SH-SY5Y (cell line): ENCODE data around the gene PTPN21.

Source experiments
- GATA2 ChIP-seq: IDR thresholded peaks from 2 replicates; pipeline ENCODE4 v1.6.1; 2011; ENCODE audit warnings: mild to moderate bottlenecking, low read depth, low read length
- GATA3 ChIP-seq: IDR thresholded peaks from 2 replicates; pipeline ENCODE4 v1.6.1; 2011; ENCODE audit warnings: low read depth, mild to moderate bottlenecking, low read length, moderate library complexity

DNA sequence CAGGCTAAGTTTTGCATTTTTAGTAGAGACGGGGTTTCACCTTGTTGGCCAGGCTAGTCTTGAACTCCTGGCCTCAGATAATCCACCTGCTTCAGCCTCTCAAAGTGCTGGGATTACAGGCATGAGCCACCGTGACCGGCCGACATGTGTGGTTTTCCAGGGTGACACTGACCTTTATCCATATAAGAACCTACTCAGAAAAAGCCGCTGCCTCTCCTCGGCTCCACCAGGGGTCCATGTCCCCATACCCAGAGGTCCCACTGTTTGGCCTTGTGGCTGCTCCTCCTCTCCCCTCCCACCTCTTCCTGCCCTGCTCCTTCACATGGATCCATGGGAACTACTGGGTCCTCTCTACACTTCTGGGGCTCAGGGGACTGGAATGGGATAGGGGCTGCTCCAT is 64.6 kb downstream of the PTPN21 start:
- TF ChIP-seq GATA2 (no peak), GATA3 (no peak)
